Prostate gland (tissue), 2 donors: ENCODE data around the gene IFRD2.

Experiments
- POLR2A ChIP-seq: fragments of 450-650 bp; IDR thresholded peaks from one replicate; pipeline ENCODE4 v1.6.1; 2016; ENCODE audit warnings: antibody characterized with exemption, mild to moderate bottlenecking
- POLR2AphosphoS5 ChIP-seq: sonication (generic); formaldehyde crosslinking; IDR thresholded peaks from one replicate; pipeline ENCODE4 v1.6.1; 2017; ENCODE audit warnings: antibody characterized with exemption
- TF ChIP-seq, protein P1 (sequence below), 4 experiments: fragments of 200-600 bp in 2 of 4; fragments of 450-650 bp in 2 of 4; sonication (generic) in 2 of 4; IDR thresholded peaks; 1 replicate in 3 of 4; 2 replicates in 1 of 4; pipeline ENCODE4 v1.5.1; 2016 to 2019; ENCODE audit warnings: antibody characterized with exemption in 4 of 4, mild to moderate bottlenecking in 2 of 4, moderate library complexity in 2 of 4

DNA sequence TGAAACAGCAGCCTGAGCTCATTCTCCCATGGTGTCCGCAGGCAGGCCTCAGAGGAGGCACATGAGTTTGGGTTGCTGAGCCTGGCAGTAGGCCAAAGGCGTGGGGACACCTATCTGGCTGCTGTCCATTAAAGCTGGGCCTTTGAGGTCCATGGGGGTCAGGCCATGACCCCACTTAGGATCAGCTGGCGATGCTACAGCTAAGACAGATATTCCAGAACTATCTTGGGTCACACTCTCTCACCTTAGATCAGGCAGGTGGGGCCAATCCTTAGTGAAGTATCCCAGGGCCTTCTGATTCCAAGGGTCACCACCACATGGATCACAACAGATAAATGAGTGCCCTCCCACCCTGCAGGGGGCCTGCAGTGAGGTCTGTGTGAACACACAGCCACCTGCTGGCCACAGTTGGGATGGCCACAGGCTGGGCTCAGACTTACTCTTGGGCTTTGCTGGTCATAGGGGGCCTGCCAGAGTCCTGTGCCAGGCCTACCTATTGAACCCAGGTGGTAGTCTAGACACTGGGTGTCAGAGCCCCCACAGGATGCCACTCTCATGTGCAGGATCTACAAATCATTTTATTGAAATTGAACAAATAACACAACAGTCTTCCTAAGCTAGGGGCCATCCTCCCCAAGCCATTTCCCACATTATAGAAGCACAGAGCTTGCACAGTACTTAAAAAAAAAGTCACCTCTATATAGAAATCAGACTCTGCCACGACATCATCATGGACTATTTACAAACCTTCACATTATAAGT is 32.3 kb upstream of the IFRD2 start:
- TF ChIP-seq, protein P1, sequence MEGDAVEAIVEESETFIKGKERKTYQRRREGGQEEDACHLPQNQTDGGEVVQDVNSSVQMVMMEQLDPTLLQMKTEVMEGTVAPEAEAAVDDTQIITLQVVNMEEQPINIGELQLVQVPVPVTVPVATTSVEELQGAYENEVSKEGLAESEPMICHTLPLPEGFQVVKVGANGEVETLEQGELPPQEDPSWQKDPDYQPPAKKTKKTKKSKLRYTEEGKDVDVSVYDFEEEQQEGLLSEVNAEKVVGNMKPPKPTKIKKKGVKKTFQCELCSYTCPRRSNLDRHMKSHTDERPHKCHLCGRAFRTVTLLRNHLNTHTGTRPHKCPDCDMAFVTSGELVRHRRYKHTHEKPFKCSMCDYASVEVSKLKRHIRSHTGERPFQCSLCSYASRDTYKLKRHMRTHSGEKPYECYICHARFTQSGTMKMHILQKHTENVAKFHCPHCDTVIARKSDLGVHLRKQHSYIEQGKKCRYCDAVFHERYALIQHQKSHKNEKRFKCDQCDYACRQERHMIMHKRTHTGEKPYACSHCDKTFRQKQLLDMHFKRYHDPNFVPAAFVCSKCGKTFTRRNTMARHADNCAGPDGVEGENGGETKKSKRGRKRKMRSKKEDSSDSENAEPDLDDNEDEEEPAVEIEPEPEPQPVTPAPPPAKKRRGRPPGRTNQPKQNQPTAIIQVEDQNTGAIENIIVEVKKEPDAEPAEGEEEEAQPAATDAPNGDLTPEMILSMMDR (IDR thresholded peaks at IDR 0.05): peak; percentile 69 to 91 (median 82)
- TF ChIP-seq POLR2AphosphoS5 (peak; percentile 31), POLR2A (no peak)
